ACC112 (cell line): ENCODE data around the gene MYO7B.
A peak's percentile ranks its signal among the peaks of the same experiment; 100 is the strongest.

Source experiments
- H2AFZ ChIP-seq: fragments of 200-600 bp; sonication (generic); one replicate; pipeline ENCODE4 v1.6.0; 2017; ENCODE audit warnings: antibody characterized with exemption, low read length; ENCODE audit not compliant: unreplicated experiment
- H3K27ac ChIP-seq: fragments of 200-600 bp; sonication (generic); 2 replicates; pipeline ENCODE4 v1.5.1; 2014; ENCODE audit warnings: low read depth, mild to moderate bottlenecking, antibody characterized with exemption, low read length, moderate library complexity
- H3K27me3 ChIP-seq: fragments of 200-600 bp; sonication (generic); 2 replicates; pipeline ENCODE4 v1.6.1; 2014; ENCODE audit warnings: mild to moderate bottlenecking, antibody characterized with exemption, low read length, moderate library complexity, mixed read lengths; ENCODE audit not compliant: insufficient read depth
- H3K36me3 ChIP-seq: fragments of 200-600 bp; sonication (generic); 2 replicates; pipeline ENCODE4 v1.6.1; 2016; ENCODE audit warnings: mild to moderate bottlenecking, antibody characterized with exemption, low read length, moderate library complexity, mixed read lengths; ENCODE audit not compliant: insufficient read depth
- H3K4me1 ChIP-seq: fragments of 200-600 bp; sonication (generic); one replicate; pipeline ENCODE4 v1.6.1; 2016; ENCODE audit warnings: low read length, mixed read lengths; ENCODE audit not compliant: insufficient read depth, unreplicated experiment, control insufficient read depth
- H3K4me3 ChIP-seq: fragments of 200-600 bp; sonication (generic); 2 replicates; pipeline ENCODE4 v1.5.1; 2014; ENCODE audit warnings: mild to moderate bottlenecking, low read depth, low read length
- H3K79me2 ChIP-seq: fragments of 200-600 bp; sonication (generic); one replicate; pipeline ENCODE4 v1.6.0; 2016; ENCODE audit warnings: low read length; ENCODE audit not compliant: control insufficient read depth, unreplicated experiment, insufficient read depth

MYO7B gene

GRCh38 chr2:127535422-127535901 is at the start of gene MYO7B:
Gene MYO7B, plus strand, starts transcription at chr2:127535683. Its CDS starts 24,040 bp downstream, at chr2:127559723.
- H2AFZ ChIP-seq, result no peak within 1 kb of the TSS
- H3K27me3 ChIP-seq, result no peaks in the 10 kb centered on the region
- no peaks in the 10 kb centered on the region for H3K36me3 ChIP-seq
- no peak within 1 kb of the TSS for H3K4me3 ChIP-seq
- H3K79me2 ChIP-seq, result no peaks in the 10 kb centered on the region
- peaks cover 7% of the 10 kb centered on the region for H3K4me1 ChIP-seq
- no peak within 1 kb of the TSS for H3K27ac ChIP-seq

- H3K79me2 ChIP-seq, result no peaks in the 10 kb centered on the region
- no peak overlapping the region for H3K27ac ChIP-seq
- no peaks in the 10 kb centered on the region for H3K27me3 ChIP-seq
- no peak overlapping the region for H2AFZ ChIP-seq
- H3K4me3 ChIP-seq, result no peak overlapping the region
- H3K4me1 ChIP-seq, result peaks cover 6% of the 10 kb centered on the region
- H3K36me3 ChIP-seq, result peaks cover 29% of the 10 kb centered on the region
Observed at GRCh38 chr2:127485694-127486071, 49.8 kb upstream of the MYO7B start.

DNA sequence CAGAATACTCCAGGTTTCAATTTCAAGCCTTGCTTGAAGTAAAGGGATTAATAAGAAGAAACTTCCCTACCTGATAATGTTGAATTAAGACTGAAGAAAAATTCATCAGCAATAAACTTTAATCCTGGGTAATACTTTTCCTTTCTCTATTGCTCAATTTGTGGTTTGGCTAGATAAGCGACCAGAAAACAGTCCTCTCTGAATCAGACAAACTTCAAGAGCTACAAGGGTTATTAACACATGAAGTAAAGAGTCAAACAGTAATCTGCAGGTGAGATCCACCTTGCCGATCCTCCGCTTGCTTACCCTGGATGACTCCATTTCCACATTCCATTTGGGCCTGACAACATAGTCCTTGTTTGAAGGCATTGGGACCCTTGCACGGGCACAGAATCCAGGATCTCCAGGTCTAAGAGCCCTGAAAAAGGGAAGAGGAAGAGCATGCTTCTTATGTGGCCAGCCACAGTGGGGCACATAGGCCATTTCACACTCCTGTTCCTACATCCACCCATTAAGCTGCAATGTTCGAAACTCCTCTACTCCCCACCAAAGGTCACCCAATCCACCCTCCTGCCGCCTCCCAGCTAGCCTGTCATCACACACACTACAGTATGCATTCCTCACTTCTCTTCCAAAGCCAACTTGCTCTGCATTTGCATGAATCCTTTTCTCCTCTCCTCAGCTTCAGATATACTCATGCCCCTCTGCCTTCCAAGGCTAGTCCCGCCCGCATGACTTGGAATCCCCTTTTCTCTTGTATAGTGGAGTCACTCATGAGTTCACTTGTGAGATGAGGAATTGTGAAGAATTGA is 49.0 kb upstream of the MYO7B start:
- Histone ChIP-seq H3K79me2 (no peaks in the 10 kb centered on the region), H3K27me3 (no peaks in the 10 kb centered on the region), H3K27ac (no peak overlapping the region), H3K4me1 (peaks cover 6% of the 10 kb centered on the region), H2AFZ (no peak overlapping the region), H3K36me3 (peaks cover 29% of the 10 kb centered on the region), H3K4me3 (no peak overlapping the region)

DNA sequence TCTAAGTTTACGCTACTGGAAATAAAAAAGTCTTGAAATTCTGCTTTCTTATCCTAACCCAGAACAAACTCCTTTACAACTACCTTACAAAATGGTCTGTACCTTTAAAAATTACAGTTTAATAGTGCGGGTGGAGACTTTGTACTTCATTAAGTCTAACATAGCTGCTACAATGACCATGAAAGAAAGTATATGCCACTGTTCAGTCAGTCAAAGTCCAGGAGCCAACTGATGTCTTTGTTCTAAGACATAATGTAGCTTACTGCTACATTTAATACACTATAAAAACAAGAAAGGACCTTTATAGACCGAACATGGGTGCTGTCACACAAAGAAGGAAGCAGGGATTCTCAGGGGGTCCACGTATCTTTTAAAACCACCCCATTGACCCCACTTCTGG is 45.2 kb upstream of the MYO7B start:
- Histone ChIP-seq H2AFZ (no peak overlapping the region), H3K36me3 (peaks cover 34% of the 10 kb centered on the region), H3K4me1 (peaks cover 6% of the 10 kb centered on the region), H3K79me2 (no peaks in the 10 kb centered on the region), H3K4me3 (no peak overlapping the region), H3K27ac (no peak overlapping the region), H3K27me3 (no peaks in the 10 kb centered on the region)

- peaks cover 15% of the 10 kb centered on the region for H3K4me1 ChIP-seq
- H3K27ac ChIP-seq, result peak overlapping the region; percentile 65
- H3K79me2 ChIP-seq, result peaks cover 3% of the 10 kb centered on the region
- H2AFZ ChIP-seq, result no peak overlapping the region
- peaks cover 64% of the 10 kb centered on the region for H3K36me3 ChIP-seq
- no peaks in the 10 kb centered on the region for H3K27me3 ChIP-seq
- no peak overlapping the region for H3K4me3 ChIP-seq
Observed at GRCh38 chr2:127498386-127498785, 37.1 kb upstream of the MYO7B start.

DNA sequence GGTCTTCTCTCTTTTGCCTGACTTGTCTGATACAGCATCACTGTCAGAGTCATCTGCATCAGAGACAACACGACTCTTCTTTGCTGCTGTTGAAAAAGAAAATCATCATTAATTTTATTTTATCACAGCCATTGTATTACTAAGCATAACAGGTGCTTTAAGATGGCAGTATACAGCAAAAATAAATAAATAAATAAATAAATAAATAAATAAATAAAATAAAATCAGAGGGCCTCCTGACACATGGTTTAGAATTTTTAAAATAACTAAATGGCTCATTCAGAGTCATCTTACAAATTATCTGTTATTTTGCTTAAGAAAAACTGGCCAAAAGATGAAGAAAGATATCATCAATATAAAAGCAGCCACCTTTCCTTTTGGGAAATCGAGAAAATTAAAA is 32.0 kb upstream of the MYO7B start:
- Histone ChIP-seq H3K79me2 (peaks cover 45% of the 10 kb centered on the region), H3K27ac (no peak overlapping the region), H3K36me3 (peaks cover 52% of the 10 kb centered on the region), H2AFZ (no peak overlapping the region), H3K4me1 (peaks cover 40% of the 10 kb centered on the region), H3K4me3 (no peak overlapping the region), H3K27me3 (no peaks in the 10 kb centered on the region)

- H3K4me1 ChIP-seq, result peaks cover 44% of the 10 kb centered on the region
- H3K36me3 ChIP-seq, result peaks cover 46% of the 10 kb centered on the region
- peaks cover 48% of the 10 kb centered on the region for H3K79me2 ChIP-seq
- no peaks in the 10 kb centered on the region for H3K27me3 ChIP-seq
- peak overlapping the region; percentile 74 for H3K27ac ChIP-seq
- H3K4me3 ChIP-seq, result peak overlapping the region; percentile 31; the same call in 1 of the 2 replicates
- peak overlapping the region; percentile 28 for H2AFZ ChIP-seq
Observed at GRCh38 chr2:127504552-127505430, 30.7 kb upstream of the MYO7B start.

DNA sequence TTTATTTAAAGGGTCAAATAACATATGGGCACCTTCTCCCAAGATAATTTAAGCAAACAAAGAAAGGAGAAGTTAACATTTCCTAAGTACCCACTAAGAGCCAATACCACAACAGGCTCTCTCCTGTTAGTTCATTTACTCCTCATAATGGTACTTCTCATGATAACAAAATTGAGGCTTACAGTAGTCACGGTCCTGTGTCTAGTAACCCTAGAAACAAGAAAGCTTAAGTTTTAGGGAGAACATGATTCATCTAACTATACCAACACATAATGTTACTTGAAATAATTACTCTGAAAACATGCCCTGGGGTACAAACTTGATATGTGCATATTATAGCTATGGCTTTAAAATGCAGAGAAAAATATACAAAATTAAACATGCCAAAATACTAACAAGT is 29.0 kb upstream of the MYO7B start:
- no peak overlapping the region for H2AFZ ChIP-seq
- no peaks in the 10 kb centered on the region for H3K27me3 ChIP-seq
- H3K27ac ChIP-seq, result peak overlapping the region; percentile 84; the same call in 1 of the 2 replicates
- peaks cover 65% of the 10 kb centered on the region for H3K79me2 ChIP-seq
- H3K4me1 ChIP-seq, result peaks cover 52% of the 10 kb centered on the region
- H3K4me3 ChIP-seq, result no peak overlapping the region
- H3K36me3 ChIP-seq, result peaks cover 36% of the 10 kb centered on the region

DNA sequence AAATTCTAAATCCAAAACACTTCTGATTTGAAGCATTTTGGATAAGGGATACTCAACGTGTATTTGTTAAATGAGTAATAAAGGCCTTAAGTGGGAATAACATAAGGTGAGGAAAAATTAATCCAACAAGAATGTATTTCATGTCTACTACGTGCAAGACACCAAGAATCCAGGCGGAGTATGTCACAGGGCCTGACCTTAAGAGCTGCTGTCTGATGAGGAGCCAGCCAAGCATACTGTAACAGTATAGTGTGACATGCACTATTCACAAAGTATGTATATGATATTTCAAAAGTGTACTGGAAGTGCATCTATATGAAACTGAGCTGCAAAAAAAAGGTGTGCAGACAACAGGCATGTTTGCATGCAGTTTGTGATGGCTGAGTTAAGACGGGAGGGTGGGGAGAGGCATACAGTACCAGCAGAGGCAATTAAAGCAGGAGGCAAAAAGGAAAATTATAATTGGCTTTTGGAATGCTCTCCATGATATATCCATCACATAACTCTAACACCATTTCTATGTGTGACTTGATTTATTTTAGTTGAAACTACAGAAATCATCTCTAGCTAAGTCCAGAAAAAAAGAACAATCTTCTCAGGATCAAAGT is 27.4 kb upstream of the MYO7B start:
- H3K79me2 ChIP-seq, result peaks cover 80% of the 10 kb centered on the region
- peaks cover 63% of the 10 kb centered on the region for H3K4me1 ChIP-seq
- H3K36me3 ChIP-seq, result peaks cover 22% of the 10 kb centered on the region
- H3K27ac ChIP-seq, result peak overlapping the region; percentile 84
- no peak overlapping the region for H2AFZ ChIP-seq
- H3K4me3 ChIP-seq, result peak overlapping the region; percentile 58
- no peaks in the 10 kb centered on the region for H3K27me3 ChIP-seq

GRCh38 chr2:127508631-127509034 is 26.9 kb upstream of the MYO7B start:
- peaks cover 19% of the 10 kb centered on the region for H3K36me3 ChIP-seq

More at GRCh38 chr2:127508631-127509034, 26.9 kb upstream of the MYO7B start:
- peak overlapping the region; percentile 95 for H3K27ac ChIP-seq
- H3K27me3 ChIP-seq, result no peaks in the 10 kb centered on the region
- H3K4me1 ChIP-seq, result peaks cover 63% of the 10 kb centered on the region
- H3K4me3 ChIP-seq, result peak overlapping the region; percentile 58
- H2AFZ ChIP-seq, result no peak overlapping the region
- H3K79me2 ChIP-seq, result peaks cover 82% of the 10 kb centered on the region
